ENCODE measurements around the gene FANCI. TPM values are rescaled to one million over a fixed set of nuclear protein-coding genes. Genes with fewer than 3 reads are reported as not detected.

FANCI gene
- total RNA-seq, 1 donor from 2014 or later = 66.5 TPM

DNA sequence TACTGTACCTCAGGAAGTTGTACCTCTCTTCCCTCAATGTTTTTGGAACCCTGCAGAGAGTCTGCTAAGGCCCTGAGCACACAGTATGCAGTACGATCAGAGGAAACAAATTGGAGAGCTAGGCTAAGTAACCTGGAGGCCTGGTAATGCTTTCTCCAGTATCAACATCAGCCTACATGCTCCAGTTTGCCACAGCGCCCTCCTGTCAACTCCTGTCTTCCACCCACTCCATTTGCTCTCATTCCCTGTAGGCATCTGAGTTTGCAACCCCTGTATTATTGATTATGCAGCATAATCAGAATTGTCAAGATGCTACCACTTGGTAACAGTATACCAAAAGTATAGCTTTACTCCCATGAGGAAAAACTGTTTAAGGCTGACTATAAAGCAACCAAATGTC, 76.4 kb downstream of the FANCI start:
- H3K9me3 Mint-ChIP-seq (ENCODE audit: low read depth) = no peaks in the 10 kb centered on the region
- no peaks in the 10 kb centered on the region for H3K4me1 Mint-ChIP-seq (ENCODE audit: low read depth)
- H3K36me3 Mint-ChIP-seq (ENCODE audit: insufficient read depth) = peaks cover 33% of the 10 kb centered on the region
- TF ChIP-seq, protein P1, sequence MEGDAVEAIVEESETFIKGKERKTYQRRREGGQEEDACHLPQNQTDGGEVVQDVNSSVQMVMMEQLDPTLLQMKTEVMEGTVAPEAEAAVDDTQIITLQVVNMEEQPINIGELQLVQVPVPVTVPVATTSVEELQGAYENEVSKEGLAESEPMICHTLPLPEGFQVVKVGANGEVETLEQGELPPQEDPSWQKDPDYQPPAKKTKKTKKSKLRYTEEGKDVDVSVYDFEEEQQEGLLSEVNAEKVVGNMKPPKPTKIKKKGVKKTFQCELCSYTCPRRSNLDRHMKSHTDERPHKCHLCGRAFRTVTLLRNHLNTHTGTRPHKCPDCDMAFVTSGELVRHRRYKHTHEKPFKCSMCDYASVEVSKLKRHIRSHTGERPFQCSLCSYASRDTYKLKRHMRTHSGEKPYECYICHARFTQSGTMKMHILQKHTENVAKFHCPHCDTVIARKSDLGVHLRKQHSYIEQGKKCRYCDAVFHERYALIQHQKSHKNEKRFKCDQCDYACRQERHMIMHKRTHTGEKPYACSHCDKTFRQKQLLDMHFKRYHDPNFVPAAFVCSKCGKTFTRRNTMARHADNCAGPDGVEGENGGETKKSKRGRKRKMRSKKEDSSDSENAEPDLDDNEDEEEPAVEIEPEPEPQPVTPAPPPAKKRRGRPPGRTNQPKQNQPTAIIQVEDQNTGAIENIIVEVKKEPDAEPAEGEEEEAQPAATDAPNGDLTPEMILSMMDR (IDR thresholded peaks at IDR 0.05; ENCODE audit: unreplicated experiment) = no peak
- H3K4me3 Mint-ChIP-seq (ENCODE audit: low read depth) = no peak overlapping the region
- no peak for DNase-seq (ENCODE audit: low spot score, unreplicated experiment)
- no peaks in the 10 kb centered on the region for H3K27me3 Mint-ChIP-seq
- H3K27ac Mint-ChIP-seq = no peak overlapping the region

DNA sequence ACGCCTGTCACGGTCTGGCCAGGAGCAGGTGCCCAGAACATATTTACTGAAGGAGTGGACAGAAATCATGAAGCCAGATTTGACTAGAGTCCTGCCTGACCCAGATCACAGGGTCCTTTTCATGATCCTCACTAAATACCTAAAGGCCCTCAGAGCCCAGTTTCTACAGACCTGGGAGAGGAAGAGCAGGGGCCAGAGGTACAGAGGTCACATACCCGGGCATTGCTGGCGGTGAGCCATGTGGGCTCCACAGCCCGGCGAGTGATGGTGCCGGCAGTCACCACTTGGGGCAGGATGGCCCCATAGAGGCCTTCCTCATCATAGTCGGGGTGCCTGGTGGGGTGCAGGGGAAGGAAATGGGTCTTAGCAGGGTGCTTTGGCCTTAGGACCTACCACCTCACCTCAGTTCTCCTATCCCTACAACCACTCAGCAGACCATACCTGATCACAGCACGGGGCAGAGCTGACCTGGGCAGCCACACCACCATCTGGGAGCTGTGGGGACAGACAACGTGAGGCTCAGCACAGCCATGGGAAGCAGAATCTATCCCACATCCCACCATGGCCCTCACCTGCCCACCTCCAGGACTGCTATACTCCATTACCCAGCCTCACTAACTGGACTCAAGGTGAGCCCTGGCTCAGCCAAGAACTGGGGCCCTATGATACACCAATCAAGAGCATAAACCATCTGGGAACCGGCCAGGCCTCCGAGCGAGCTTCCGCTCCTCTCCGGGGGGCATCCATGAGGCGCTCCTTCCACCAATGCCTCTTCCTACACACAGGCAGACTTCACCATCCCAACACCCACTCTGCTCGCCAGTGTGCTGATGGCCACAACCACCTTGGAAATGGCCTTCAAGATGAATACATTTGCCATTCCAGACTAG, 78.0 kb downstream of the FANCI start:
- H3K36me3 Mint-ChIP-seq (ENCODE audit: insufficient read depth) = peaks cover 26% of the 10 kb centered on the region
- TF ChIP-seq, protein P1 (IDR thresholded peaks at IDR 0.05; ENCODE audit: unreplicated experiment) = no peak
- no peaks in the 10 kb centered on the region for H3K9me3 Mint-ChIP-seq (ENCODE audit: low read depth)
- no peak for DNase-seq (ENCODE audit: low spot score, unreplicated experiment)
- H3K27ac Mint-ChIP-seq = no peak overlapping the region
- no peaks in the 10 kb centered on the region for H3K4me1 Mint-ChIP-seq (ENCODE audit: low read depth)
- H3K4me3 Mint-ChIP-seq (ENCODE audit: low read depth) = no peak overlapping the region
- no peaks in the 10 kb centered on the region for H3K27me3 Mint-ChIP-seq

DNA sequence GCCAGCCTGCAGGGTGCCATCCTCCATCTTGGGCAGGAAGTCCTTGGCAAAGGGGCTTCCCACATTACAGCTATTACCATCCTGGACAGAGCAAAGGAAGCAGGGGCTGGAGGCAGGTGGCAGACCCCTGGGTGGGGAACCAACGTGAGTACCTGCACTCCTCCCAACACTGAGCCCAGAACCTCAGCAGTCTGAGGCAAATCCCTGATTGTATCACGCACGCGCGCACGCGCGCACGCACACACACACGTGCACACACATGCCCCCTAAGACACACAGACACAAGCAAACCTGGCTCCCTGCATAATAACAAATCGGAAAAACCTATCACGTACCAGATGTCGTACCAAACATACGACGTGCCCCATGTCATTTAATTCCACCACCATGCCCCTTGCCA, 79.0 kb downstream of the FANCI start:
- Mint-ChIP-seq H3K9me3 (ENCODE audit: low read depth) (no peaks in the 10 kb centered on the region), H3K27ac (peak overlapping the region; percentile 9), H3K36me3 (ENCODE audit: insufficient read depth) (peaks cover 28% of the 10 kb centered on the region), H3K4me3 (ENCODE audit: low read depth) (no peak overlapping the region), H3K27me3 (no peaks in the 10 kb centered on the region), H3K4me1 (ENCODE audit: low read depth) (no peaks in the 10 kb centered on the region)
- TF ChIP-seq, protein P1 (IDR thresholded peaks at IDR 0.05; ENCODE audit: unreplicated experiment) = no peak
- DNase-seq (ENCODE audit: low spot score, unreplicated experiment) = no peak

DNA sequence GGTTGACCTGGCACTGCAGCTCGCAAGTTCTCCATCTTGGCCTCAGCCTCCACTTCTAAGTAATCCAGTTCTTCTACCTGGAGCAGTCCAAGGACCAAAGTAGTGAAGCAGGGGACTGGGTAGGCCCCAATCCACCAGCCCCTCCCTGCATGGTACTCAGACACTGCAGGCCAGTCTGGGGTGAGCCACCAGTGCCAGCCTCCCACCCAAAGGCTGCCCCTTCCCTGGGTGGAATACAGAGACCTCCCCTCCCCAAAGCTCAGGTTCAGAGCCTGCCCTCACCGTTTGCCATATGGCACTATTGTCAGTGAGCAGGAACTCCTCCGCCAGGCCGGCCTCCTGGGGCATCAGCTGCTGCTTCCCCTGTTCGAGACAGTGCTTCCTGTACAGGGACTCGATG, 80.0 kb downstream of the FANCI start:
- H3K27ac Mint-ChIP-seq = no peak overlapping the region
- no peaks in the 10 kb centered on the region for H3K4me1 Mint-ChIP-seq (ENCODE audit: low read depth)
- TF ChIP-seq, protein P1 (IDR thresholded peaks at IDR 0.05; ENCODE audit: unreplicated experiment) = no peak
- no peaks in the 10 kb centered on the region for H3K9me3 Mint-ChIP-seq (ENCODE audit: low read depth)
- no peak overlapping the region for H3K4me3 Mint-ChIP-seq (ENCODE audit: low read depth)
- peaks cover 28% of the 10 kb centered on the region for H3K36me3 Mint-ChIP-seq (ENCODE audit: insufficient read depth)
- DNase-seq (ENCODE audit: low spot score, unreplicated experiment) = no peak
- H3K27me3 Mint-ChIP-seq = no peaks in the 10 kb centered on the region

DNA sequence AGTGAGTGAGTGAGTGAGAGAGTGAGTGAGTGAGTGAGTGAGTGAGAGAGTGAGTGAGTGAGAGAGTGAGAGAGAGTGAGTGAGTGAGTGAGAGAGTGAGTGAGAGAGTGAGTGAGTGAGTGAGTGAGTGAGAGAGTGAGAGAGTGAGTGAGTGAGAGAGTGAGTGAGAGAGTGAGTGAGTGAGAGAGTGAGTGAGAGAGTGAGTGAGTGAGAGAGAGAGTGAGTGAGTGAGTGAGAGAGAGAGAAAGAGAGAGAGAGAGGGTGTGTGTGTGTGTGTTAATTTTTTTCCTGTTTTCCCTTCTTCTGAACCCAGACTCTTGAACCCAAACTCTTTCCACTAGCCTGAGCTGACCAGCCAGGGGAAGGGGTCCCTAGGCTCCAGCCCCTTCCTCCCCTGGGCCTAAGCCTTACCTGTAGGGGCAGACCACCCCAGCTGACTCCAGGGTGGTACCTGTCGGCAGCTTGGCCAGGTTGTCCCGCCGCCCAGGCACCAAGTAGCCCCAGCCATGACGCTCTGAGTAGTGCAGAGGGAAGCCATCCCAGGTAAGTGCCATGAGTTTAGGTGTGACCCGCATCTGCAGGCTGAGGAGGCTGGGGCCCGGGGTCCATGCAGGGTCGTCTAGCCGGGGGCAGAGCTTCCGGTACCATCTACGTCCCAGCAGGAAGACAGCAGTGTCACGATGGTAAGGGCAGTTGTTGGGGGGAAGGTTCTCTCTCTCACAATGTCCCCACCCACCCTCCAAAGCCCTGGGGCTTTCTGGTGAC, 81.4 kb downstream of the FANCI start:
- no peaks in the 10 kb centered on the region for H3K9me3 Mint-ChIP-seq (ENCODE audit: low read depth)
- peaks cover 20% of the 10 kb centered on the region for H3K36me3 Mint-ChIP-seq (ENCODE audit: insufficient read depth)
- H3K27me3 Mint-ChIP-seq = no peaks in the 10 kb centered on the region
- H3K4me1 Mint-ChIP-seq (ENCODE audit: low read depth) = no peaks in the 10 kb centered on the region
- no peak overlapping the region for H3K4me3 Mint-ChIP-seq (ENCODE audit: low read depth)
- TF ChIP-seq, protein P1 (IDR thresholded peaks at IDR 0.05; ENCODE audit: unreplicated experiment) = no peak
- no peak overlapping the region for H3K27ac Mint-ChIP-seq
- no peak for DNase-seq (ENCODE audit: low spot score, unreplicated experiment)

All from progenitor cell of endocrine pancreas (in vitro differentiated cells).